Stimulated activated CD8-positive, alpha-beta memory T cell treated with anti-CD3 and anti-CD28 coated beads, Interleukin-7, amount 100 ng/mL, for 1 hour (primary cell): ENCODE results near the gene RSPH4A.
"Not testable (repeated sequence)": the region's sequence is repeated elsewhere in the genome, so short reads cannot be mapped to it uniquely, and the experiment has no call there.

Source experiments
- DNase-seq, 2 donors: peaks; one replicate each; pipeline ENCODE4 v3.0.0-alpha.2; 2020; ENCODE audit warnings: low read depth in 2 of 2

RSPH4A gene

GRCh38 chr6:116625872-116626271 lies 9.6 kb downstream of the RSPH4A start:
- DNase-seq: no peak

GRCh38 chr6:116629563-116629981 lies 13.3 kb downstream of the RSPH4A start:
- no peak for DNase-seq

GRCh38 chr6:116631379-116631990 lies 15.2 kb downstream of the RSPH4A start:
- DNase-seq: no peak

- DNase-seq: no peak
Observed at GRCh38 chr6:116633685-116634084, 17.4 kb downstream of the RSPH4A start.

GRCh38 chr6:116648156-116648555 lies 31.9 kb downstream of the RSPH4A start:
- DNase-seq: no peak

GRCh38 chr6:116649129-116649528 lies 32.9 kb downstream of the RSPH4A start:
- DNase-seq: no peak

GRCh38 chr6:116651916-116652315 lies 35.6 kb downstream of the RSPH4A start:
- DNase-seq: no peak

GRCh38 chr6:116661594-116661993 lies 45.3 kb downstream of the RSPH4A start:
- DNase-seq: no peak

GRCh38 chr6:116662202-116662601 lies 45.9 kb downstream of the RSPH4A start:
- no peak for DNase-seq

GRCh38 chr6:116663308-116663707 lies 47.0 kb downstream of the RSPH4A start:
- no peak for DNase-seq

- DNase-seq: not testable (repeated sequence)
Observed at GRCh38 chr6:116664169-116664568, 47.9 kb downstream of the RSPH4A start.

GRCh38 chr6:116665464-116665863 lies 49.2 kb downstream of the RSPH4A start:
- DNase-seq: no peak

- no peak for DNase-seq
Observed at GRCh38 chr6:116666869-116667268, 50.6 kb downstream of the RSPH4A start.

GRCh38 chr6:116667623-116668022 lies 51.3 kb downstream of the RSPH4A start:
- no peak for DNase-seq

GRCh38 chr6:116672306-116672705 lies 56.0 kb downstream of the RSPH4A start:
- DNase-seq: no peak

GRCh38 chr6:116676021-116676420 lies 59.7 kb downstream of the RSPH4A start:
- no peak for DNase-seq

- DNase-seq: peak; percentile 73 to 83
Observed at GRCh38 chr6:116680880-116681672, 64.8 kb downstream of the RSPH4A start, which contains the start of gene KPNA5. Gene KPNA5, plus strand, starts transcription at chr6:116681211. Its CDS starts 124 bp downstream, at chr6:116681335.

- DNase-seq: no peak
Observed at GRCh38 chr6:116682334-116682712, 66.0 kb downstream of the RSPH4A start.
